AG04450 (cell line): ENCODE measurements around the gene PREX1. TPM values are rescaled to one million over a fixed set of nuclear protein-coding genes. Genes with fewer than 3 reads are reported as not detected.

Experiments used
- CTCF ChIA-PET: fragments of 300-600, 350-600 bp; formaldehyde crosslinking; extraction: SDS; loops from one replicate; lab custom pipeline; 2022; ENCODE audit warnings: antibody characterized with exemption, inconsistent platforms; lab: Charles Lee
- POLR2A ChIA-PET: fragments of 350-600 bp; formaldehyde crosslinking; extraction: SDS; loops from one replicate; lab custom pipeline; 2021; ENCODE audit warnings: antibody characterized with exemption, inconsistent platforms; lab: Yijun Ruan, JAX
- DNase-seq: peaks from one replicate; pipeline ENCODE4 v3.0.0-alpha.2; 2011; ENCODE audit warnings: low read depth, low spot score
- H3K27ac ChIP-seq: one replicate; pipeline ENCODE4 v1.5.1; 2012; ENCODE audit warnings: low read depth, low read length, control low read depth
- H3K27me3 ChIP-seq: one replicate; pipeline ENCODE4 v1.6.0; 2012; ENCODE audit warnings: low read length; ENCODE audit not compliant: control insufficient read depth, insufficient read depth
- H3K4me3 ChIP-seq: 2 replicates; pipeline ENCODE4 v1.5.1; 2011; ENCODE audit warnings: mild to moderate bottlenecking, low read depth, low read length, control low read depth
- H3K9me3 ChIP-seq: 2 replicates; pipeline ENCODE4 v1.5.1; 2012; ENCODE audit warnings: low read length; ENCODE audit not compliant: control insufficient read depth, insufficient read depth
- CTCF ChIP-seq: IDR thresholded peaks from 2 replicates; pipeline ENCODE4 v1.5.1; 2011; ENCODE audit warnings: low read depth, low read length, control low read depth, inconsistent platforms
- polyA plus RNA-seq: library from polyadenylated mRNA; depleted of rRNA; stranded (reverse); fragments of >200 nt; gene quantifications from 2 replicates; pipeline ENCODE4 v1.2.3, GENCODE V29; 2011

Gene PREX1
- polyA plus RNA-seq, 1 experiment: 0.69 TPM

DNA sequence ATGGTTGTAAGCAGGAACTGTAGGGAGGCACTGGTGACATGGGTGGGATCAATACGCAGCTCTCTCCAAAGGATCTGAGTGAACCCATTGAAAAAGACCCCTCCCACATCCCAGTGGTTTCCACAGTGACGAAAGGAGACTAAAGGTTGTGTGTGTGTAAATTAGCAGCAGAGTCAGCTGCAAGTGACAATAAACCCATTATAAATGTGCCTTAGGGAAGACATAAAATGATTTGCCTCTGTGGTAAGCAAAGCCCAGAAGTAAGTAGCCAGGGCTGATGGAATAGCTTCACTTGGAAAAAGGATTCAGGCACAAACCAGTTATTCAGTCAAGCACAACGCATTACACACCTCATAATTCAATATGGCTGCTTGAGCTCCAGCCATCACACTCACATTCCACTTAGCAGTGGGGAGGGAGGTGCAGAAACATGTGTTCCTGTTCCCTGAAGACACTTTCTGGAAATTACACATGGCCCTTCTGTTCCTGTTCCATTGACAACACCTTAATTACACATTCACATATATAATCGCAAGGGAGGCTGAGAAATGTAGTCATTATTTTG is 231.4 kb downstream of the PREX1 start:
- no peak for DNase-seq
- H3K27me3 ChIP-seq: no peaks in the 10 kb centered on the region
- CTCF ChIA-PET: no interaction called here
- no peaks in the 10 kb centered on the region for H3K9me3 ChIP-seq
- H3K4me3 ChIP-seq: no peak overlapping the region
- TF ChIP-seq CTCF: no peak
- POLR2A ChIA-PET: no interaction called here
- no peak overlapping the region for H3K27ac ChIP-seq

DNA sequence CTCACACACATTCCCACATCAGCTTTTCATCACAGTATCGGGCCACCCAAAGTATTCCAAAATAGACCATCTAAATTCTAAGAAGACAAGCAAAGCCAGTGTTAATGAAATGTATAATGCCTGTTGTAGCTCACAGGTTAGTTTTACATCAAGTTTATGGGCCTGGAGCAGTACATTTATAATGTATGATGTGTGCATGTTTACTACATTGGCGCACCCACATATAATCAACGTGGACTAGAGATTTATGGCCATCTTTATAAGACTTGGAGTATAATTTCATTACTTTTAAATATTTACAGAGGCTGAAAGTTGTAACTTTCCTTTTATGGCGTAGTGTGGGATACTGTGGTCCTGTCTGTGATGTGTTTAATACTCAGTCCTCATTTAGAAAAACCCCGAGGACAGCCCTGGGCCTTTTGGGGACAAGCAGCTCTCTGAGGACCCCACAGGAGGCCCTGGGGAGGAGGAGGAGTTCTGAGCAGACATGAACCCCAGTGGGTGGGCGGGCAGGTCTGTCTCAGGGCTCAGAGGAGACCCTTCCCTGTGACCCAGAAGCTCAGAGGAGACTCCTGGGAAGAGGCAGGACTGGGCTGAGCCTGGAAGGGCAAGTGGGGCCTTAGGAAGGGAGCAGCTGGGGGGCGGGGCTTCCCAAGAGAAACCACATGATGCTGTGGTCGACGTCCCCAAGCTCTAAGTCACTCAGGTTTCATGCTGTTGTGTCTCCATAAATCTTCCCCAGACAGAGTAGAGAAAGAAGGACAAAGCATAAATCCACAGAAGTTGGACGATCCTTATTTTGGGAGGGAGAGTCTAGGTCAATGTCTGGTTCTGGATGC is 232.1 kb downstream of the PREX1 start:
- Histone ChIP-seq H3K27me3 (no peaks in the 10 kb centered on the region), H3K27ac (no peak overlapping the region), H3K9me3 (no peaks in the 10 kb centered on the region), H3K4me3 (no peak overlapping the region)
- DNase-seq: no peak
- CTCF ChIA-PET: no interaction called here
- TF ChIP-seq CTCF: no peak
- POLR2A ChIA-PET: no interaction called here

DNA sequence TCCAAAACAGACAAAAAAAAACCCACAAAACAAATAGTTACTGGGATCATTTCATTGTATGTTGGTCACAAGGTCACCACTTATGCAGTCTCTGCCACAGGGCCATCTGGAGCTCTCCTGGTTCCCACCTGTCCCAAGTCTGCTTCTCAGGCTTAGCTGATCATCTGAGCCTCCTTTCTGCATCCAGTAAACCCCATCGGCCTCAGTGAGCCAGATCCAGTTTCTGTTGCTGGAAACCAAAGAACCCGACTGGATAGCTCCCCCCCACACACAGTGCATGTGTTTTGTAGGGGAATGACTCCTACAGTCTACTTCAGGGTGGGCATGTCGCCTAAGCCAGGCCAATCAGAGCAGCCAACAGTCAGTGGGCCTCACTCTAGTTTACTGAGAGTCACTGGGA is 233.3 kb downstream of the PREX1 start:
- Histone ChIP-seq H3K27ac (no peak overlapping the region), H3K9me3 (no peaks in the 10 kb centered on the region), H3K4me3 (no peak overlapping the region), H3K27me3 (no peaks in the 10 kb centered on the region)
- no peak for TF ChIP-seq CTCF
- DNase-seq: no peak
- ChIA-PET POLR2A (no interaction called here), CTCF (no interaction called here)

DNA sequence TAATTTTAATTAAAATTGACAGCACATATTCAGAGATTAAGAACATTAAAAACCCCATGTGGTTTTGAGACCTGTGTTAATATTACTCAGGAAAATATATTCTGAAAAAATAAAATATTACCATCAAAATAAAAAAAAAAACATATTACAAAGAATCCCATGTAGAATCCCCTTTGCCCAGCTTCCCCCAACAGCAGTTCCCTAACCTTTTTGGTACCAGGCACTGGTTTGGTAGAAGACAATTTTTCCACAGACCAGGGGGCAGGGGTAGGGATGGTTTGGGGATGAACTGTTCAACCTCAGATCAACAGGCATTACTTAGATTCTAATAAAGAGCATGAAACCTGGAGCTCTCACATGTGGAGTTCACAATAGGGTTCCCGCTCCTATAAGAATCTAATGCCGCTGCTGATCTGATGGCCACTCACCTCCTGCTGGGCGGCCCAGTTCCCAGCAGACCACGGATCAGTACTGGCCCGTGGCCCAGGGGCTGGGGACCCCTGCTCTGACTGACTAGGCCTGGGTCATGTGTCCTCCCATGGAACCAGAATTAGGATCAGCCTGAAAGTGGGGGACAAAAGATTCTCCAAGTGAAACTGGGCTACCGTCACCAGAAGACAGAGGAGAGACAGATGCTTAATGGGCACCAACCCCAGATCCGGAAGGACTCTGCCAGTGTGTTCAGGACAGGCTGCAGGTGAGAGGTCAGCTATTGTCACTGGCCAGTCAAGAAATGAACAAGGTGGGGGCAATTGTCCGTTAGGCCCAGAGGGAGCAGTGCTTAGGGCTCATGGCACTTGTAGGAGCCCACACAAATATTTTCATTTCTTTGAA is 235.5 kb downstream of the PREX1 start:
- H3K27me3 ChIP-seq: no peaks in the 10 kb centered on the region
- ChIA-PET POLR2A (no interaction called here), CTCF (interaction anchor here (0.6 to 2.0 kb wide), 3 partner anchors 28 to 867 kb away, joined by 3 to 7 read pairs (median 4); no protein-coding TSS in a partner anchor)
- H3K9me3 ChIP-seq: no peaks in the 10 kb centered on the region
- H3K4me3 ChIP-seq: no peak overlapping the region
- no peak for TF ChIP-seq CTCF
- no peak overlapping the region for H3K27ac ChIP-seq
- no peak for DNase-seq
